Ishikawa (cell line): ENCODE data around the gene PPM1F.

Source experiments
- EGR1 ChIP-seq: IDR thresholded peaks from 2 replicates; pipeline ENCODE4 v1.6.1; 2012
- EP300 ChIP-seq: IDR thresholded peaks from 2 replicates; pipeline ENCODE4 v1.6.1; 2012; ENCODE audit warnings: borderline replicate concordance
- TAF1 ChIP-seq: IDR thresholded peaks from 2 replicates; pipeline ENCODE4 v1.6.1; 2012; ENCODE audit warnings: low read depth, mild to moderate bottlenecking
- TEAD4 ChIP-seq: IDR thresholded peaks from 2 replicates; pipeline ENCODE4 v1.6.1; 2012
- YY1 ChIP-seq: IDR thresholded peaks from 2 replicates; pipeline ENCODE4 v1.6.1; 2012; ENCODE audit warnings: low read depth
- TF ChIP-seq, protein P1 (sequence below): IDR thresholded peaks from 2 replicates; pipeline ENCODE4 v1.6.1; 2012

DNA sequence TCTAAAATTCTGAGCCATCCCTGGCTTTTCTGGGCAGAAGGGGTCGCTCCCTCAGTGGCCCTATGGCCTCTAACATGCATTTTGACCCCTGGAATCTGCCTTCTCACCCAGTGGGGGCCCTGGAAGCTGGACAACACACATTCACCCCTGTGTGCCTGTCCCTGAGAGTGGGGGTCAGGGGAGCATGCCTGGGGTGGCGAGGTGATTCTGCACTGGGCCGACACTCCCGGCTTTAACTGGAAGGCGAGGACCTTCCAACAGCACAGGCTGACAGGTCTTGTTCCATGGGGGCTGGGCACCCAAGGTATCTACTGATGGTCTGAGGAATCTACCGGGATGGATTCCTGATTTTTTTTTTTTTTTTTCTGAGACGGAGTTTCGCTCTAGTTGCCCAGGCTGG is 10.7 kb downstream of the PPM1F start:
- TF ChIP-seq, protein P1, sequence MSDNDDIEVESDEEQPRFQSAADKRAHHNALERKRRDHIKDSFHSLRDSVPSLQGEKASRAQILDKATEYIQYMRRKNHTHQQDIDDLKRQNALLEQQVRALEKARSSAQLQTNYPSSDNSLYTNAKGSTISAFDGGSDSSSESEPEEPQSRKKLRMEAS = no peak
- TF ChIP-seq TAF1 (no peak), EGR1 (no peak), YY1 (no peak), TEAD4 (no peak), EP300 (no peak)
